ENCODE data around the gene SDHAF3.
A peak's percentile ranks its signal among the peaks of the same experiment; 100 is the strongest.

The SDHAF3 gene

DNA sequence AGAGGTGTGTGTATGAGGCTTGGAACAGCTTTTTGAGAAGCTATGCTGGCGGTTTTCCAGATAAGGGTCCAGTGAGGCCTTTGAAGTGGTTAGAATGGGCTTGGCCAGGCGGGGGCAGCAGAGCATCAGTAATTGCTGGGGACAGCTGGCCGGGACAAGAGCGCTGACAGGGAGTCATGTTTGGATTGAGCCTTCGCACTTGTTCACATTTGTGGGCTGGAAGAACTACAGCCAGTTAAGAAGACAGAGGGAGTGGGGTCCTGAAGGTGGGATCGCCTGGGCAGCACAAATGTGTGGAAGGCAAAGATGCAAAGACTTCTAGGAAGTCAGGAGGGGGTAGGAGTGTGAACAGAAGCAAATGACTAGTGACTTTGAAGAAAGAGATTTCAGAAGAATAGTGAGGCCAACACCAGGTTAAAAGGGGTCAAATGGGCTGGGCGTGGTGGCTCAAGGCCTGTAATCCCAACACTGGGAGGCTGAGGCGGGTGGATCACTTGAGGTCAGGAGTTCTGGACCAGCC, 12.7 kb upstream of the SDHAF3 start (continued):
- TF ChIP-seq, protein P1, sequence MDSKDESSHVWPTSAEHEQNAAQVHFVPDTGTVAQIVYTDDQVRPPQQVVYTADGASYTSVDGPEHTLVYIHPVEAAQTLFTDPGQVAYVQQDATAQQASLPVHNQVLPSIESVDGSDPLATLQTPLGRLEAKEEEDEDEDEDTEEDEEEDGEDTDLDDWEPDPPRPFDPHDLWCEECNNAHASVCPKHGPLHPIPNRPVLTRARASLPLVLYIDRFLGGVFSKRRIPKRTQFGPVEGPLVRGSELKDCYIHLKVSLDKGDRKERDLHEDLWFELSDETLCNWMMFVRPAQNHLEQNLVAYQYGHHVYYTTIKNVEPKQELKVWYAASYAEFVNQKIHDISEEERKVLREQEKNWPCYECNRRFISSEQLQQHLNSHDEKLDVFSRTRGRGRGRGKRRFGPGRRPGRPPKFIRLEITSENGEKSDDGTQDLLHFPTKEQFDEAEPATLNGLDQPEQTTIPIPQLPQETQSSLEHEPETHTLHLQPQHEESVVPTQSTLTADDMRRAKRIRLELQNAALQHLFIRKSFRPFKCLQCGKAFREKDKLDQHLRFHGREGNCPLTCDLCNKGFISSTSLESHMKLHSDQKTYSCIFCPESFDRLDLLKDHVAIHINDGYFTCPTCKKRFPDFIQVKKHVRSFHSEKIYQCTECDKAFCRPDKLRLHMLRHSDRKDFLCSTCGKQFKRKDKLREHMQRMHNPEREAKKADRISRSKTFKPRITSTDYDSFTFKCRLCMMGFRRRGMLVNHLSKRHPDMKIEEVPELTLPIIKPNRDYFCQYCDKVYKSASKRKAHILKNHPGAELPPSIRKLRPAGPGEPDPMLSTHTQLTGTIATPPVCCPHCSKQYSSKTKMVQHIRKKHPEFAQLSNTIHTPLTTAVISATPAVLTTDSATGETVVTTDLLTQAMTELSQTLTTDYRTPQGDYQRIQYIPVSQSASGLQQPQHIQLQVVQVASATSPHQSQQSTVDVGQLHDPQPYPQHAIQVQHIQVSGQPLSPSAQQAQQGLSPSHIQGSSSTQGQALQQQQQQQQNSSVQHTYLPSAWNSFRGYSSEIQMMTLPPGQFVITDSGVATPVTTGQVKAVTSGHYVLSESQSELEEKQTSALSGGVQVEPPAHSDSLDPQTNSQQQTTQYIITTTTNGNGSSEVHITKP (tag by site-specific recombination; IDR thresholded peaks at IDR 0.05) = 0 out of 2 replicates have a peak, but pooled peaks have one; percentile 21

DNA sequence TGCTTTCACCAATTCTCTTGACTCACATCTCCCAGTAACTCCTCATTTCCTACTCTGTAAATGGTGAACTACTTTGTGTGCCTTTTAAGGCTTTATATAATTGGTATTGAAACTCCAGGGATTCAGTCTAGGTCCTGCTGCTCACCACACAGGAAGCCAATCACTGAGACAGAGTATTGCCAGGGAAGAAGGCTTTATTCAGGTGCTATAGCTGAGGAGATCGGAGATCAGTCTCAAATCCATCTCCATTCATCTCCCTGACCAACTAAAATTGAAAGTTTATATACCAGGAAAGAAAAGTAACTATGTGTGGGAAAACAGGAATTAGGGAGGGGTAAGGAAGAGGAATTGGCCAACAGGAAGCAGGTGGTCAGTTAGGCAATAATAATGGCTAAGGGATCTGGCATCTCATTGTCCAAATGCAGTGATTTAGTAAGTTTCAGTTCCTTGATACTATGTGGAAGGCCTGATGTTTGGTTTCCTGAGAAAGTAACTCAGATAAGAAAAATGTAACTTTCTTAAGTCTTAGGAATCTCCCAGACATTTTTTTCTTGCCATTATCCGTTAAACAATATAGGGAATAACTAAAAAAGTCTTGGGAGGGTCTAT, 10.2 kb upstream of the SDHAF3 start:
- Histone ChIP-seq H3K4me1 (ENCODE audit: control insufficient read depth, insufficient read depth, low read length) (no peaks in the 10 kb centered on the region), H3K36me3 (ENCODE audit: control insufficient read depth in 2 of 2, insufficient read depth in 1 of 2, low read length in 2 of 2) (no peaks in the 10 kb centered on the region), H3K9me3 (ENCODE audit: control insufficient read depth, insufficient read depth, low read depth, low read length) (no peaks in the 10 kb centered on the region), H3K27ac (ENCODE audit: extremely low read depth, low read depth, low read length) (no peak overlapping the region), H3K4me3 (ENCODE audit: low read depth, low read length) (no peak overlapping the region)
- ChIA-PET POLR2A (no interaction called here), CTCF (no interaction called here)
- TF ChIP-seq, protein P2, sequence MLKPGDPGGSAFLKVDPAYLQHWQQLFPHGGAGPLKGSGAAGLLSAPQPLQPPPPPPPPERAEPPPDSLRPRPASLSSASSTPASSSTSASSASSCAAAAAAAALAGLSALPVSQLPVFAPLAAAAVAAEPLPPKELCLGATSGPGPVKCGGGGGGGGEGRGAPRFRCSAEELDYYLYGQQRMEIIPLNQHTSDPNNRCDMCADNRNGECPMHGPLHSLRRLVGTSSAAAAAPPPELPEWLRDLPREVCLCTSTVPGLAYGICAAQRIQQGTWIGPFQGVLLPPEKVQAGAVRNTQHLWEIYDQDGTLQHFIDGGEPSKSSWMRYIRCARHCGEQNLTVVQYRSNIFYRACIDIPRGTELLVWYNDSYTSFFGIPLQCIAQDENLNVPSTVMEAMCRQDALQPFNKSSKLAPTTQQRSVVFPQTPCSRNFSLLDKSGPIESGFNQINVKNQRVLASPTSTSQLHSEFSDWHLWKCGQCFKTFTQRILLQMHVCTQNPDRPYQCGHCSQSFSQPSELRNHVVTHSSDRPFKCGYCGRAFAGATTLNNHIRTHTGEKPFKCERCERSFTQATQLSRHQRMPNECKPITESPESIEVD (tag by site-specific recombination; IDR thresholded peaks at IDR 0.05) = no peak
- TF ChIP-seq ZNF302 (tag by site-specific recombination; IDR thresholded peaks at IDR 0.05; ENCODE audit: low read depth) (no peak), ZNF600 (tag by site-specific recombination; IDR thresholded peaks at IDR 0.05) (no peak), ZFHX2 (tag by site-specific recombination; conservative IDR thresholded peaks at IDR 0.05) (no peak), ZNF514 (tag by site-specific recombination; IDR thresholded peaks at IDR 0.05) (no peak), SALL2 (tag by site-specific recombination; IDR thresholded peaks at IDR 0.05; ENCODE audit: borderline replicate concordance) (no peak), ZNF354C (tag by site-specific recombination; IDR thresholded peaks at IDR 0.05; ENCODE audit: borderline replicate concordance, low read depth) (no peak), KLF16 (tag by site-specific recombination; IDR thresholded peaks at IDR 0.05) (no peak), GFI1B (tag by site-specific recombination; IDR thresholded peaks at IDR 0.05) (no peak), ZSCAN23 (tag by site-specific recombination; IDR thresholded peaks at IDR 0.05) (no peak), ZBTB7A (tag by site-specific recombination; IDR thresholded peaks at IDR 0.05; ENCODE audit: low read depth) (no peak), EGR2 (tag by site-specific recombination; IDR thresholded peaks at IDR 0.05; ENCODE audit: low read depth) (no peak), TCF7L2 (IDR thresholded peaks at IDR 0.05; ENCODE audit: borderline replicate concordance, low read depth, low read length) (no peak), ZNF610 (tag by site-specific recombination; IDR thresholded peaks at IDR 0.05; ENCODE audit: borderline replicate concordance) (no peak), ZNF843 (tag by site-specific recombination; IDR thresholded peaks at IDR 0.05) (no peak), YY2 (tag by site-specific recombination; IDR thresholded peaks at IDR 0.05) (no peak), ZNF76 (tag by site-specific recombination; IDR thresholded peaks at IDR 0.05; ENCODE audit: borderline replicate concordance, low read depth) (no peak), ZNF19 (tag by site-specific recombination; IDR thresholded peaks at IDR 0.05; ENCODE audit: low read depth) (no peak), ZNF174 (tag by site-specific recombination; IDR thresholded peaks at IDR 0.05) (no peak)
- TF ChIP-seq, protein P3, sequence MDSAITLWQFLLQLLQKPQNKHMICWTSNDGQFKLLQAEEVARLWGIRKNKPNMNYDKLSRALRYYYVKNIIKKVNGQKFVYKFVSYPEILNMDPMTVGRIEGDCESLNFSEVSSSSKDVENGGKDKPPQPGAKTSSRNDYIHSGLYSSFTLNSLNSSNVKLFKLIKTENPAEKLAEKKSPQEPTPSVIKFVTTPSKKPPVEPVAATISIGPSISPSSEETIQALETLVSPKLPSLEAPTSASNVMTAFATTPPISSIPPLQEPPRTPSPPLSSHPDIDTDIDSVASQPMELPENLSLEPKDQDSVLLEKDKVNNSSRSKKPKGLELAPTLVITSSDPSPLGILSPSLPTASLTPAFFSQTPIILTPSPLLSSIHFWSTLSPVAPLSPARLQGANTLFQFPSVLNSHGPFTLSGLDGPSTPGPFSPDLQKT (IDR thresholded peaks at IDR 0.05; ENCODE audit: borderline replicate concordance, low read depth, low read length) = no peak

Data from HEK293 (cell line).